NCI-H69 (cell line): ENCODE results near the gene ROR1.

Experiments used
- DNase-seq: peaks from one replicate; lab custom pipeline; 2025; lab: John Stamatoyannopoulos, UW

The ROR1 gene

GRCh38 chr1:63935143-63935542 lies 161.3 kb downstream of the ROR1 start:
- DNase-seq = peak; percentile 58

- peak; percentile 12 for DNase-seq
These were observed 161.7 kb downstream of the ROR1 start for GRCh38 chr1:63935553-63935952.

GRCh38 chr1:63936276-63936675 lies 162.5 kb downstream of the ROR1 start:
- no peak for DNase-seq

- no peak for DNase-seq
These were observed 163.0 kb downstream of the ROR1 start for GRCh38 chr1:63936801-63937200.

GRCh38 chr1:63937461-63938022 lies 163.7 kb downstream of the ROR1 start:
- DNase-seq = no peak

GRCh38 chr1:63940440-63940839 lies 166.6 kb downstream of the ROR1 start:
- no peak for DNase-seq

- no peak for DNase-seq
These were observed 169.6 kb downstream of the ROR1 start for GRCh38 chr1:63943393-63943792.

GRCh38 chr1:63945943-63946342 lies 172.1 kb downstream of the ROR1 start:
- no peak for DNase-seq

- no peak for DNase-seq
These were observed 173.2 kb downstream of the ROR1 start for GRCh38 chr1:63946866-63947491.

- DNase-seq = no peak
These were observed 174.1 kb downstream of the ROR1 start for GRCh38 chr1:63947904-63948303.

- no peak for DNase-seq
These were observed 176.2 kb downstream of the ROR1 start for GRCh38 chr1:63950023-63950422.

- no peak for DNase-seq
These were observed 177.5 kb downstream of the ROR1 start for GRCh38 chr1:63951059-63951946.

GRCh38 chr1:63954187-63954586 lies 180.4 kb downstream of the ROR1 start:
- no peak for DNase-seq

- peak; percentile 45 for DNase-seq
These were observed 181.7 kb downstream of the ROR1 start for GRCh38 chr1:63955370-63956145.

GRCh38 chr1:63958556-63958955 lies 184.7 kb downstream of the ROR1 start:
- DNase-seq = no peak

GRCh38 chr1:63960326-63960725 lies 186.5 kb downstream of the ROR1 start:
- DNase-seq = no peak

- DNase-seq = peak; percentile 76
These were observed 192.2 kb downstream of the ROR1 start for GRCh38 chr1:63966016-63966415.

GRCh38 chr1:63967901-63968300 lies 194.1 kb downstream of the ROR1 start:
- DNase-seq = no peak

GRCh38 chr1:63968663-63969440 lies 195.0 kb downstream of the ROR1 start:
- DNase-seq = no peak

- DNase-seq = no peak
These were observed 195.7 kb downstream of the ROR1 start for GRCh38 chr1:63969441-63969901.

- no peak for DNase-seq
These were observed 197.7 kb downstream of the ROR1 start for GRCh38 chr1:63971557-63971956.
